H1 (cell line): ENCODE results near the gene SLC22A24. TPM values are rescaled to one million over a fixed set of nuclear protein-coding genes. Genes with fewer than 3 reads are reported as not detected.

Experiments used
- CREB1 ChIP-seq: IDR thresholded peaks from 2 replicates; pipeline ENCODE4 v1.6.1; 2012; ENCODE audit warnings: inconsistent platforms
- EGR1 ChIP-seq: IDR thresholded peaks from 2 replicates; pipeline ENCODE4 v1.6.1; 2011; ENCODE audit warnings: low read depth, low read length, borderline replicate concordance
- RFX5 ChIP-seq: IDR thresholded peaks from 2 replicates; pipeline ENCODE4 v1.6.1; 2011; ENCODE audit warnings: low read depth, low read length, improper control_type of control experiment, borderline replicate concordance
- polyA plus RNA-seq, 7 experiments: library from polyadenylated mRNA; depleted of rRNA in 3 of 7; stranded (reverse) in 5 of 7; unstranded in 2 of 7; fragments of >200 nt in 5 of 7; fragments of 200-250 nt in 2 of 7; gene quantifications; 1 replicate in 5 of 7; 2 replicates in 1 of 7; 4 replicates in 1 of 7; pipeline versions ENCODE4 v1.2.1 to v1.2.3, GENCODE V29; 2011 to 2013; ENCODE audit warnings: missing spikeins in 2 of 7, mixed read lengths in 2 of 7
- total RNA-seq: library from RNA; stranded (reverse); fragmentation: NEBNext Ultra II Directional; extraction: Animal tissue kit (Norgen Biotek cat#: 25700); gene quantifications from 2 replicates; pipeline ENCODE4 v1.2.1, GENCODE V29; 2021
- TF ChIP-seq, protein P1 (sequence below): fragments of 300-600 bp; sonication (generic); IDR thresholded peaks from 2 replicates; pipeline ENCODE4 v1.7.1; 2012; ENCODE audit warnings: low read length, moderate library complexity, mild to moderate bottlenecking, inconsistent platforms; ENCODE audit not compliant: insufficient replicate concordance

The SLC22A24 gene
- total and polyA plus RNA-seq, 2 of the 8 experiments (the other 6 are each of a cell fraction or from before 2014, with no cell fraction given) = not detected

DNA sequence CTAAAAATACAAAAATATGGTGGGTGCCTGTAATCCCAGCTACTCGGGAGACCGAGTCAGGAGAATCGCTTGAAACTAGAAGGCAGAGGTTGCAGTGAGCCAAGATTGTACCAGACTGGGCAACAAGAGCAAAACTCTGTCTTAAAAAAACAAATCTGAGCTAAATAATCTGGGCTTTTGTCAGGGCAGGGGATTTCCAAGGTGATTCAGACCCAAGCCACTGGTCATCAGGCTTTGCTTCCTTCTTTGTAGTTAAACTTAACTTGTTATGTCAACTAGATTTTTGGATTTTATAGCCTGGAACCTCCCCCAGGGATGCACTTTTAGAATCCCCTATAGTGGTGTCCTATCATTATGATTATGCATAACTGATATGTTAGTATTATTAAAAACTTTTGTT is 101.4 kb downstream of the SLC22A24 start (continued):
- TF ChIP-seq, protein P1, sequence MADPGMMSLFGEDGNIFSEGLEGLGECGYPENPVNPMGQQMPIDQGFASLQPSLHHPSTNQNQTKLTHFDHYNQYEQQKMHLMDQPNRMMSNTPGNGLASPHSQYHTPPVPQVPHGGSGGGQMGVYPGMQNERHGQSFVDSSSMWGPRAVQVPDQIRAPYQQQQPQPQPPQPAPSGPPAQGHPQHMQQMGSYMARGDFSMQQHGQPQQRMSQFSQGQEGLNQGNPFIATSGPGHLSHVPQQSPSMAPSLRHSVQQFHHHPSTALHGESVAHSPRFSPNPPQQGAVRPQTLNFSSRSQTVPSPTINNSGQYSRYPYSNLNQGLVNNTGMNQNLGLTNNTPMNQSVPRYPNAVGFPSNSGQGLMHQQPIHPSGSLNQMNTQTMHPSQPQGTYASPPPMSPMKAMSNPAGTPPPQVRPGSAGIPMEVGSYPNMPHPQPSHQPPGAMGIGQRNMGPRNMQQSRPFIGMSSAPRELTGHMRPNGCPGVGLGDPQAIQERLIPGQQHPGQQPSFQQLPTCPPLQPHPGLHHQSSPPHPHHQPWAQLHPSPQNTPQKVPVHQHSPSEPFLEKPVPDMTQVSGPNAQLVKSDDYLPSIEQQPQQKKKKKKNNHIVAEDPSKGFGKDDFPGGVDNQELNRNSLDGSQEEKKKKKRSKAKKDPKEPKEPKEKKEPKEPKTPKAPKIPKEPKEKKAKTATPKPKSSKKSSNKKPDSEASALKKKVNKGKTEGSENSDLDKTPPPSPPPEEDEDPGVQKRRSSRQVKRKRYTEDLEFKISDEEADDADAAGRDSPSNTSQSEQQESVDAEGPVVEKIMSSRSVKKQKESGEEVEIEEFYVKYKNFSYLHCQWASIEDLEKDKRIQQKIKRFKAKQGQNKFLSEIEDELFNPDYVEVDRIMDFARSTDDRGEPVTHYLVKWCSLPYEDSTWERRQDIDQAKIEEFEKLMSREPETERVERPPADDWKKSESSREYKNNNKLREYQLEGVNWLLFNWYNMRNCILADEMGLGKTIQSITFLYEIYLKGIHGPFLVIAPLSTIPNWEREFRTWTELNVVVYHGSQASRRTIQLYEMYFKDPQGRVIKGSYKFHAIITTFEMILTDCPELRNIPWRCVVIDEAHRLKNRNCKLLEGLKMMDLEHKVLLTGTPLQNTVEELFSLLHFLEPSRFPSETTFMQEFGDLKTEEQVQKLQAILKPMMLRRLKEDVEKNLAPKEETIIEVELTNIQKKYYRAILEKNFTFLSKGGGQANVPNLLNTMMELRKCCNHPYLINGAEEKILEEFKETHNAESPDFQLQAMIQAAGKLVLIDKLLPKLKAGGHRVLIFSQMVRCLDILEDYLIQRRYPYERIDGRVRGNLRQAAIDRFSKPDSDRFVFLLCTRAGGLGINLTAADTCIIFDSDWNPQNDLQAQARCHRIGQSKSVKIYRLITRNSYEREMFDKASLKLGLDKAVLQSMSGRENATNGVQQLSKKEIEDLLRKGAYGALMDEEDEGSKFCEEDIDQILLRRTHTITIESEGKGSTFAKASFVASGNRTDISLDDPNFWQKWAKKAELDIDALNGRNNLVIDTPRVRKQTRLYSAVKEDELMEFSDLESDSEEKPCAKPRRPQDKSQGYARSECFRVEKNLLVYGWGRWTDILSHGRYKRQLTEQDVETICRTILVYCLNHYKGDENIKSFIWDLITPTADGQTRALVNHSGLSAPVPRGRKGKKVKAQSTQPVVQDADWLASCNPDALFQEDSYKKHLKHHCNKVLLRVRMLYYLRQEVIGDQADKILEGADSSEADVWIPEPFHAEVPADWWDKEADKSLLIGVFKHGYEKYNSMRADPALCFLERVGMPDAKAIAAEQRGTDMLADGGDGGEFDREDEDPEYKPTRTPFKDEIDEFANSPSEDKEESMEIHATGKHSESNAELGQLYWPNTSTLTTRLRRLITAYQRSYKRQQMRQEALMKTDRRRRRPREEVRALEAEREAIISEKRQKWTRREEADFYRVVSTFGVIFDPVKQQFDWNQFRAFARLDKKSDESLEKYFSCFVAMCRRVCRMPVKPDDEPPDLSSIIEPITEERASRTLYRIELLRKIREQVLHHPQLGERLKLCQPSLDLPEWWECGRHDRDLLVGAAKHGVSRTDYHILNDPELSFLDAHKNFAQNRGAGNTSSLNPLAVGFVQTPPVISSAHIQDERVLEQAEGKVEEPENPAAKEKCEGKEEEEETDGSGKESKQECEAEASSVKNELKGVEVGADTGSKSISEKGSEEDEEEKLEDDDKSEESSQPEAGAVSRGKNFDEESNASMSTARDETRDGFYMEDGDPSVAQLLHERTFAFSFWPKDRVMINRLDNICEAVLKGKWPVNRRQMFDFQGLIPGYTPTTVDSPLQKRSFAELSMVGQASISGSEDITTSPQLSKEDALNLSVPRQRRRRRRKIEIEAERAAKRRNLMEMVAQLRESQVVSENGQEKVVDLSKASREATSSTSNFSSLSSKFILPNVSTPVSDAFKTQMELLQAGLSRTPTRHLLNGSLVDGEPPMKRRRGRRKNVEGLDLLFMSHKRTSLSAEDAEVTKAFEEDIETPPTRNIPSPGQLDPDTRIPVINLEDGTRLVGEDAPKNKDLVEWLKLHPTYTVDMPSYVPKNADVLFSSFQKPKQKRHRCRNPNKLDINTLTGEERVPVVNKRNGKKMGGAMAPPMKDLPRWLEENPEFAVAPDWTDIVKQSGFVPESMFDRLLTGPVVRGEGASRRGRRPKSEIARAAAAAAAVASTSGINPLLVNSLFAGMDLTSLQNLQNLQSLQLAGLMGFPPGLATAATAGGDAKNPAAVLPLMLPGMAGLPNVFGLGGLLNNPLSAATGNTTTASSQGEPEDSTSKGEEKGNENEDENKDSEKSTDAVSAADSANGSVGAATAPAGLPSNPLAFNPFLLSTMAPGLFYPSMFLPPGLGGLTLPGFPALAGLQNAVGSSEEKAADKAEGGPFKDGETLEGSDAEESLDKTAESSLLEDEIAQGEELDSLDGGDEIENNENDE = no peak
- TF ChIP-seq EGR1 = no peak
- no peak for TF ChIP-seq CREB1
- no peak for TF ChIP-seq RFX5
